Mesodermal cell (in vitro differentiated cells): ENCODE results near the gene ASTN2.

Experiments
- H3K27ac ChIP-seq: 2 replicates; pipeline ENCODE4 v1.7.0; 2013; ENCODE audit warnings: mild to moderate bottlenecking, low read depth, low read length, moderate library complexity; ENCODE audit not compliant: severe bottlenecking
- H3K36me3 ChIP-seq: 2 replicates; pipeline ENCODE4 v1.7.1; 2013; ENCODE audit warnings: mild to moderate bottlenecking, low read length, moderate library complexity; ENCODE audit not compliant: control insufficient read depth, insufficient read depth
- H3K4me1 ChIP-seq: one replicate; pipeline ENCODE4 v1.7.1; 2013; ENCODE audit warnings: mild to moderate bottlenecking, low read length; ENCODE audit not compliant: insufficient read depth, control insufficient read depth, poor library complexity, severe bottlenecking
- H3K4me3 ChIP-seq: 2 replicates; pipeline ENCODE4 v1.7.0; 2013; ENCODE audit warnings: low read length, control low read depth, mild to moderate bottlenecking; ENCODE audit not compliant: insufficient read depth, poor library complexity, severe bottlenecking; ENCODE audit errors: extremely low read depth
- H3K9me3 ChIP-seq: 2 replicates; pipeline ENCODE4 v1.7.1; 2013; ENCODE audit warnings: mild to moderate bottlenecking, low read length, moderate library complexity; ENCODE audit not compliant: control insufficient read depth
- WGBS, 2 experiments: methylation state at CpG; one replicate each; pipeline ENCODE4 v1.1.5; 2013; ENCODE audit warnings: missing lambda C conversion rate in 2 of 2; ENCODE audit not compliant: insufficient coverage in 2 of 2; 5-methylcytosine and 5-hydroxymethylcytosine counted together

ASTN2 gene

GRCh38 chr9:116632990-116633838, 781.6 kb downstream of the ASTN2 start:
- H3K36me3 ChIP-seq = no peaks in the 10 kb centered on the region
- H3K4me1 ChIP-seq = no peaks in the 10 kb centered on the region
- H3K9me3 ChIP-seq = no peaks in the 10 kb centered on the region
- no peak overlapping the region for H3K4me3 ChIP-seq
- no peak overlapping the region for H3K27ac ChIP-seq
- WGBS, 2 experiments = 96 to 100% methylated on average over 1 to 5 of the region's 6 CpGs

GRCh38 chr9:116629634-116630033, 785.2 kb downstream of the ASTN2 start:
- no peak overlapping the region for H3K27ac ChIP-seq
- no peaks in the 10 kb centered on the region for H3K9me3 ChIP-seq
- H3K36me3 ChIP-seq = no peaks in the 10 kb centered on the region
- H3K4me1 ChIP-seq = peaks cover 4% of the 10 kb centered on the region
- WGBS, 2 experiments = 100% methylated on average over 1 to 2 of the region's 3 CpGs
- H3K4me3 ChIP-seq = no peak overlapping the region

- H3K27ac ChIP-seq = no peak overlapping the region
- no peaks in the 10 kb centered on the region for H3K36me3 ChIP-seq
- H3K4me3 ChIP-seq = no peak overlapping the region
- peaks cover 4% of the 10 kb centered on the region for H3K4me1 ChIP-seq
- no peaks in the 10 kb centered on the region for H3K9me3 ChIP-seq
- 92 to 94% methylated on average over 2 to 4 of the region's 4 CpGs for WGBS, 2 experiments
Measured at GRCh38 chr9:116628716-116629115, 786.1 kb downstream of the ASTN2 start.

GRCh38 chr9:116627433-116627832, 787.4 kb downstream of the ASTN2 start:
- WGBS, 2 experiments = no CpG with 5 or more reads among the region's 2 CpGs
- H3K4me1 ChIP-seq = peaks cover 4% of the 10 kb centered on the region
- no peak overlapping the region for H3K4me3 ChIP-seq
- H3K27ac ChIP-seq = no peak overlapping the region
- no peaks in the 10 kb centered on the region for H3K9me3 ChIP-seq
- no peaks in the 10 kb centered on the region for H3K36me3 ChIP-seq

GRCh38 chr9:116626762-116627161, 788.1 kb downstream of the ASTN2 start:
- Histone ChIP-seq H3K27ac (no peak overlapping the region), H3K4me3 (no peak overlapping the region), H3K4me1 (peaks cover 4% of the 10 kb centered on the region), H3K9me3 (no peaks in the 10 kb centered on the region), H3K36me3 (no peaks in the 10 kb centered on the region)
- WGBS, 2 experiments = 91 to 100% methylated on average over 2 to 3 of the region's 3 CpGs

GRCh38 chr9:116623715-116624114, 791.1 kb downstream of the ASTN2 start:
- Histone ChIP-seq H3K4me3 (no peak overlapping the region), H3K4me1 (peaks cover 4% of the 10 kb centered on the region), H3K9me3 (no peaks in the 10 kb centered on the region), H3K36me3 (no peaks in the 10 kb centered on the region), H3K27ac (no peak overlapping the region)
- 86% methylated on average over 2 to 4 of the region's 4 CpGs for WGBS, 2 experiments

- Histone ChIP-seq H3K4me1 (no peaks in the 10 kb centered on the region), H3K9me3 (no peaks in the 10 kb centered on the region), H3K27ac (no peak overlapping the region), H3K36me3 (no peaks in the 10 kb centered on the region), H3K4me3 (no peak overlapping the region)
- WGBS, 2 experiments = 100% methylated on average over 1 of the region's 3 CpGs; no CpG with 5 or more reads in 1 of the 2 experiments
Measured at GRCh38 chr9:116617389-116617788, 797.5 kb downstream of the ASTN2 start.

GRCh38 chr9:116616304-116616914, 798.4 kb downstream of the ASTN2 start:
- Histone ChIP-seq H3K9me3 (no peaks in the 10 kb centered on the region), H3K4me3 (no peak overlapping the region), H3K27ac (no peak overlapping the region), H3K36me3 (no peaks in the 10 kb centered on the region), H3K4me1 (no peaks in the 10 kb centered on the region)
- WGBS, 2 experiments = 84 to 100% methylated on average over 3 of the region's 5 CpGs

GRCh38 chr9:116608064-116608463, 806.8 kb downstream of the ASTN2 start:
- 67 to 71% methylated on average over 1 of the region's 1 CpG for WGBS, 2 experiments
- peaks cover 5% of the 10 kb centered on the region for H3K36me3 ChIP-seq
- no peaks in the 10 kb centered on the region for H3K9me3 ChIP-seq
- peaks cover 6% of the 10 kb centered on the region for H3K4me1 ChIP-seq
- H3K4me3 ChIP-seq = no peak overlapping the region
- peak overlapping the region; percentile 33 for H3K27ac ChIP-seq

- Histone ChIP-seq H3K4me3 (no peak overlapping the region), H3K36me3 (peaks cover 5% of the 10 kb centered on the region), H3K4me1 (peaks cover 6% of the 10 kb centered on the region), H3K27ac (no peak overlapping the region), H3K9me3 (no peaks in the 10 kb centered on the region)
- WGBS, 2 experiments = 91 to 96% methylated on average over 8 to 9 of the region's 10 CpGs
Measured at GRCh38 chr9:116605904-116606341, 808.9 kb downstream of the ASTN2 start.

- Histone ChIP-seq H3K27ac (no peak overlapping the region), H3K9me3 (no peaks in the 10 kb centered on the region), H3K4me3 (no peak overlapping the region), H3K36me3 (peaks cover 5% of the 10 kb centered on the region), H3K4me1 (peaks cover 6% of the 10 kb centered on the region)
- WGBS, 2 experiments = 86% methylated on average over 2 to 3 of the region's 3 CpGs
Measured at GRCh38 chr9:116605060-116605459, 809.8 kb downstream of the ASTN2 start.
